ENCODE data around the gene SORBS1. TPM values are rescaled to one million over a fixed set of nuclear protein-coding genes. Genes with fewer than 3 reads are reported as not detected.

SORBS1 gene
- total and polyA plus RNA-seq, 2 donors (not counting 3 experiments of a cell fraction or from before 2014, with no cell fraction given) = 2.0 to 7.9 TPM

- Histone ChIP-seq H3K9ac (replicated peaks; ENCODE audit: extremely low read depth, insufficient read depth, low read length) (no peak overlapping the region), H2AFZ (ENCODE audit: low read depth, low read length) (peak overlapping the region; percentile 23), H3K79me2 (ENCODE audit: control insufficient read depth, insufficient read depth, low read length) (no peaks in the 10 kb centered on the region), H3K27me3 (ENCODE audit: control insufficient read depth in 2 of 2, insufficient read depth in 2 of 2, low read length in 2 of 2) (no peaks in the 10 kb centered on the region), H3K4me2 (ENCODE audit: insufficient read depth, low read length) (no peak overlapping the region), H3K4me3 (replicated peaks in 1 of 3; ENCODE audit: insufficient read depth in 1 of 3, low read depth in 1 of 3, low read length in 3 of 3) (no peak overlapping the region), H3K9me3 (replicated peaks; ENCODE audit: control insufficient read depth, insufficient read depth, low read length) (no peaks in the 10 kb centered on the region), H3K9me1 (replicated peaks; ENCODE audit: control insufficient read depth, extremely low read depth, insufficient read depth, low read length) (no peaks in the 10 kb centered on the region), H3K27ac (ENCODE audit: insufficient read depth, low read depth, low read length) (no peak overlapping the region), H3K36me3 (ENCODE audit: control insufficient read depth in 2 of 2, extremely low read depth in 1 of 2, insufficient read depth in 2 of 2, low read length in 2 of 2) (no peaks in the 10 kb centered on the region), H3K4me1 (ENCODE audit: control insufficient read depth, extremely low read depth, insufficient read depth, low read length) (peaks cover 15% of the 10 kb centered on the region), H4K20me1 (replicated peaks; ENCODE audit: control insufficient read depth, extremely low read depth, insufficient read depth, low read length) (no peaks in the 10 kb centered on the region)
- dilution Hi-C loops (cut with MboI; ENCODE audit: extremely low pct_ligation_motif_present, low sequenced_read_pairs) (no loop called here), intact Hi-C loops (cut with micrococcal nuclease) (no loop called here)
- no peak for FAIRE-seq
- CTCF ChIA-PET = interaction anchor here (0.8 kb wide), 1 partner anchor 11 kb away, joined by 3 read pairs; no protein-coding TSS in a partner anchor
- DNase-seq (ENCODE audit: low read depth, low spot score) = no peak
- BruUV-seq (replicated peaks) = no TSS peak
- TF ChIP-seq MAX (IDR thresholded peaks at IDR 0.05; ENCODE audit: insufficient read depth, insufficient read length) = no peak
- no peak for TF ChIP-seq POLR2A (IDR thresholded peaks at IDR 0.05; ENCODE audit: low read depth, low read length)
- TF ChIP-seq EZH2 (IDR thresholded peaks at IDR 0.05; ENCODE audit: borderline replicate concordance, low read depth, low read length, severe bottlenecking) = no peak
- no peak for TF ChIP-seq CTCF (IDR thresholded peaks at IDR 0.05; ENCODE audit: extremely low read depth in 1 of 2, insufficient read depth in 1 of 2, low read depth in 1 of 2, low read length in 2 of 2)
- no peak for TF ChIP-seq GATA2 (IDR thresholded peaks at IDR 0.05; ENCODE audit: insufficient read depth, insufficient read length, low read depth, low read length)
- TF ChIP-seq FOS (IDR thresholded peaks at IDR 0.05; ENCODE audit: borderline replicate concordance, insufficient read depth, low read length) = no peak
- no peak for TF ChIP-seq JUN (IDR thresholded peaks at IDR 0.05; ENCODE audit: borderline replicate concordance, insufficient read depth, insufficient read length, low read depth)
- no peak for TF ChIP-seq POLR2AphosphoS5 (IDR thresholded peaks at IDR 0.05; ENCODE audit: insufficient read depth, low read depth, low read length)
- TF ChIP-seq MYC (IDR thresholded peaks at IDR 0.05; ENCODE audit: low read depth, low read length) = no peak
- POLR2A ChIA-PET = no interaction called here
Measured at GRCh38 chr10:95305606-95306317, 255.4 kb downstream of the SORBS1 start.

Data from endothelial cell of umbilical vein (primary cell).